ENCODE results near the gene PSG3.
A peak's percentile ranks its signal among the peaks of the same experiment; 100 is the strongest.
"Not testable (repeated sequence)": the region's sequence is repeated elsewhere in the genome, so short reads cannot be mapped to it uniquely, and the experiment has no call there.

Gene PSG3

GRCh38 chr19:42740381-42740780, at the start of gene PSG3:
PSG3 (minus strand) TSS chr19:42740481; CDS start chr19:42740384, 97 bp downstream.
- DNase-seq (ENCODE audit: low read depth in 1 of 2, low spot score in 1 of 2), result not testable (repeated sequence)

GRCh38 chr19:42788766-42789165, 48.5 kb upstream of the PSG3 start:
- not testable (repeated sequence) for DNase-seq (ENCODE audit: low read depth in 1 of 2, low spot score in 1 of 2)

DNA sequence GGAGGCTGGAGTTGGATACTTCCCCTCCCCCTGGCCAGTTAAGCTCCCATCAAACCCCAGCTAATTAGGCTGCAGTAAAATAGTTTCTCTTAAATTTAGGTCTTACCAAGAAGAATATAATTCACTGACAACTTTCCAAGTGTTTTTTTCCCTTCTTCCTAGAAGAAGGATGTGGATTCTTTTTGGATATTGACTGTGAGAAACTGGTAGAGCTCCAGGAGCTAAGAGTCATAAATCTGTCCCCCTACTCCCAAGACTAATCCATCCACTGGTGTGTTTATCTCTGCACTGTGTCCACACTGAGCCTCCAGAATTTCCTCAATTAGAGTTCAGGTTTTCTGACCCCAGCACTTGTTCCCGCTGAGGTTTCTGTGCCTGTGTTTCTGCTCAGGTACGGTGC, 47.5 kb upstream of the PSG3 start:
- not testable (repeated sequence) for DNase-seq (ENCODE audit: low read depth in 1 of 2, low spot score in 1 of 2)

- DNase-seq (ENCODE audit: low read depth in 1 of 2, low spot score in 1 of 2), result peak in 1 of 2 donors; percentile 4
These were observed 36.7 kb upstream of the PSG3 start for GRCh38 chr19:42776750-42777612.

DNA sequence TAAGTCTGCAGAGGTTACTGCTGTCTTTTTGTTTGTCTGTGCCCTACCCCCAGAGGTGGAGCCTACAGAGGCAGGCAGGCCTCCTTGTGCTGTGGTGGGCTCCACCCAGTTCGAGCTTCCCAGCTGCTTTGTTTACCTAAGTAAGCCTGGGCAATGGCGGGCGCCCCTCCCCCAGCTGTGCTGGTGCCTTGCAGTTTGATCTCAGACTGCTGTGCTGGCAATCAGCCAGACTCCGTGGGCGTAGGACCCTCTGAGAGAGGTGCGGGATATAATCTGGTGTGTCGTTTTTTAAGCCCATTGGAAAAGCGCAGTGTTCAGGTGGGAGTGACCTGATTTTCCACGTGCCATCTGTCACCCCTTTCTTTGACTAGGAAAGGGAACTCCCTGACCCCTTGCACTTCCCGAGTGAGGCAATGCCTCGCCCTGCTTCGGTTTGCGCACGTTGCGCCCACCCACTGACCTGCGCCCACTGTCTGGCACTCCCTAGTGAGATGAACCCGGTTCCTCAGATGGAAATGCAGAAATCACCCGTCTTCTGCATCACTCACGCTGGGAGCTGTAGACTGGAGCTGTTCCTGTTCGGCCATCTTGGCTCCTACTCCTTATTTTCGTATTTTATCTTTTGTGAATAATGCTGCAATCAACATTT, 34.4 kb upstream of the PSG3 start:
- DNase-seq (ENCODE audit: low read depth in 1 of 2, low spot score in 1 of 2), result not testable (repeated sequence)

DNA sequence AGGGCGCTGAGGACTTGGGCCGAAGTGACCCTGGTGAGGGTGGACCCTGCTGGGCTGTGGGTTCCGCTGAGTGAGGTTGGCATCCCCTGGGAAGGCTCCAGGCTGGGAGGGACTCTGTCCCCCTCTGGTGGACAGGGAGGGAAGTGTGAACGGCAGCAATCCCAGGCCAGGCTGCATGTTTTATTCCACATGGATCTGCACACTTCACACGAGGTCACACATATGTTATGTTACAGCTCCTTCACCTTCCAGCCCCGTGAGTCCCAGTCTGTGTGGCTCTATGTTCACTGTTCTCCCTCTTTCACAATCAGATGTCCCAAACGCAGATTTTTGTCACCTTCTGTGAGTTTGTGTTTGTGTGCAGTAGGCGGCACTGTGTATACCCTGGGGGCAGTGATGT, 27.0 kb upstream of the PSG3 start:
- DNase-seq (ENCODE audit: low read depth in 1 of 2, low spot score in 1 of 2), result not testable (repeated sequence)

GRCh38 chr19:42766871-42767270, 26.6 kb upstream of the PSG3 start:
- not testable (repeated sequence) for DNase-seq (ENCODE audit: low read depth in 1 of 2, low spot score in 1 of 2)

DNA sequence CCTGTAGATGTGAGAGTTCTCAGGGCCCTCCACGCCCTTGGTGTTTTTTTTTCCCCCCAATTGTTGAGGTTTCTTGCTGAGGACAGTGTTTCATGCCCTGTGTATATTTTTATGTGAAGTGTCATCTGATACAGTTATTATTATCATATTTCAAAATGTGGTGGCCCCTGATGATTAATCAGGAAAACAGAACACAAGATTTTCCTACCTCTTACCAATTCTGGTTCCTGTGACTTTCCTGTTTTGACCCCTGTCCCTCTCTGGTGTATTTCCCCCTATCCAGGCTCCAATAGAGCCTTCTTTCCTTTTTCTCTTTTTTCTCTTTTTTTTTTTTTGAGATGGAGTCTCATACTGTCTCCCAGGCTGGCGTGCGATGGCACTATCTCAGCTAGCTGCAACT, 24.6 kb upstream of the PSG3 start:
- no peak for DNase-seq (ENCODE audit: low read depth in 1 of 2, low spot score in 1 of 2)

GRCh38 chr19:42762789-42763188, 22.5 kb upstream of the PSG3 start:
- DNase-seq (ENCODE audit: low read depth in 1 of 2, low spot score in 1 of 2), result no peak

GRCh38 chr19:42761924-42762295, 21.6 kb upstream of the PSG3 start:
- DNase-seq (ENCODE audit: low read depth in 1 of 2, low spot score in 1 of 2), result not testable (repeated sequence)

DNA sequence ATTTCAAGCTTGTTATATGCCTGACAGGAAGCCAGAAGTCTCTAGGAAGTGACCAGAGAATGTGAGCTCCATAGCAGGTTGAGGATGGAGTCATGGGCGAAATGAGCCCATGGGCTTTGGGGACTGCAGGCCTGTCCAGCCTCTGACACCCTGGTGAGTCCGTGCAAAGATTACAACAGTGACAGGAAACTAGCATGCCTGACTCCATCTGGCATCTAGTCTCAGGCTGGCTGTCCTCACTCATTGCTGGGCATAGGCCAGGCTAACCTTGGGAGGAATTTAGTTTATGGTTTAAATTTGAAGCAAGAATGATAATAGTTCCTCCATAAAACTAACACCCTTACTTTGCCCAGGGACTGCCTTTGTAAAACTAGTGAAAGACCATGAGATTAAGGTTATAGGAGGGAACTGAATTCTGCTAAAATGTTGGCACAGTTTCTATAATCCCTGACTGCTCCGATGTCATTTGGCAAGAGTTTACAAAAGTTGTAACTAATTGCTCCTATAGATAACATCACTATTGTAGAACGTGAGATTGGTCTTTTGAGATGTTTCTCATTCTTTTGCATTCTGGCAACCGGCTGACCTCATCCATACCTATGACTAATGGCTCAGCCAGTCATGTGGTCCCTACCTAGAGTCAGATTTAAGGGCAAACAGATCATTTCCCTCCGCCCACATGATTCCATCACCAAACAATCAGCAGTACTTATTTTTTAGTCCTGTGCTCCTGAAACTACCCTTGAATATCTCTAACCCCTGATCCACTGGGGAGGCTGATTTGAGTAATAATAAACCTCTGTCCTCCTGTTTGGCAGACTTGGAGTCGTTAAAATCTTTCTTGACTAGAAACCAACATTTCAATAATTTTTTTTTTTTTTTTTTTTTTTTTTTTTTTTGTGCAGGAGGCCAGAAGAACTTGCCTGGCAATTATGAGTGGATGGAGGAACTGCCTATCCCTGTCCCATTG, 21.0 kb upstream of the PSG3 start:
- not testable (repeated sequence) for DNase-seq (ENCODE audit: low read depth in 1 of 2, low spot score in 1 of 2)

- DNase-seq (ENCODE audit: low read depth in 1 of 2, low spot score in 1 of 2), result not testable (repeated sequence)
These were observed 18.4 kb upstream of the PSG3 start for GRCh38 chr19:42758667-42759066.

GRCh38 chr19:42752246-42752645, 12.0 kb upstream of the PSG3 start:
- DNase-seq (ENCODE audit: low read depth in 1 of 2, low spot score in 1 of 2), result not testable (repeated sequence)

- DNase-seq (ENCODE audit: low read depth in 1 of 2, low spot score in 1 of 2), result not testable (repeated sequence)
These were observed 1.7 kb upstream of the PSG3 start for GRCh38 chr19:42741726-42742607.

- not testable (repeated sequence) for DNase-seq (ENCODE audit: low read depth in 1 of 2, low spot score in 1 of 2)
These were observed 2.7 kb downstream of the PSG3 start for GRCh38 chr19:42737581-42738011.

DNA sequence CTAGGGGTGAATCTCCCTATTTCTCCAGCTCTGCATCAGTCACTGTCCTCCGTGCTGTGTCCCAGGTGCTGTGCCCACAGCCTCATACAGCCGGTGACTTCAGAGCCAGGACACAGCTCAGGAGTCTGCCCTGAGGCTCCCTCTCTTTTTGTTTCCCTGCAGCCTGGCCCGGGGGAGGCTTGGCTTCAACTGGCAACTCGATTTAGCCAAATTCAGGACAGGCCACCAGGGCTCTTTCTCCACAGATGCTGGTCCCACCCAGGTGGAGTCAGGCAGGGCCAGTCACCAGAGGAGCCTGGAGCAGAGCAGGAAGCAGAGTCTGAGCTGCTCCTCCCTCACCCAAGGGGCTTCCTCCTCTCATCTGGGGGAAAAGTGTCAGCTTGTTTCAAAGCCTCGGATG, 11.9 kb downstream of the PSG3 start:
- not testable (repeated sequence) for DNase-seq (ENCODE audit: low read depth in 1 of 2, low spot score in 1 of 2)

DNA sequence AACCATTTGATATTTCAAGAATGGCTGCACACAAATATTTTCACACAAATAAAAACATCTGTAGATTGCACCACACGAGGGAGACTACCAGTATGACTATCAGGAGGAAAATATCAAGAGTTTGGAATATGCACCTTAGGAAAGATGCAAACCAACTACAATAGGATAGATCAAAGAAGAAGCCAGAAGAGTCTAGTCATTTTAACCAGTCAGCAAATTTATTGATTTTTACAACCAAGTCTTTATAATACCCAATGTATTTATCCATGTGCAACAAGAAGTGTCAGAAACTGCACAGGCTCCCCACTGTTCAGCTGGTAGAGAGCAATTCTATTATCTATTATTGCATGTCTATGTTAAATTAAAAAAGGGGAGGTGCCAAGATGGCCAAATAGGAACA, 26.3 kb downstream of the PSG3 start:
- DNase-seq (ENCODE audit: low read depth in 1 of 2, low spot score in 1 of 2), result not testable (repeated sequence)

DNA sequence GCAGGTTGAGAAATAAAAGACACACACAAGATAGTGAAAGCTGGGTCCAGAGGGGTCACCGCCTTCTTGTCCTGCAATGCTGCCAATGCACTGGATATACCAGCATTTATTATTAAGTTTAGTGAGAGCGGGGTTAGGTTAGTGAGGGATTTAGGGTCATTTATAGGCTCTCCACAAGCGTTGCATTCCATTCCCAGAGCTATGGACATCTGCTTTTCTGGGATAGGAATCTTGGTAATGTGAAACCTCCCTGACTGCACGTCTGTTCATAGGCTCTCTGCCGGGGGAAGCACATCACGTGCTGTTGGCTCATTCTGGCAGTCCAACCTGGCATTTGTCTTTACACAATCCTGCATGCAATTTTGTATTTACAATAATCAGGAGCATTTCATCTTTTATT, 27.5 kb downstream of the PSG3 start:
- not testable (repeated sequence) for DNase-seq (ENCODE audit: low read depth in 1 of 2, low spot score in 1 of 2)

DNA sequence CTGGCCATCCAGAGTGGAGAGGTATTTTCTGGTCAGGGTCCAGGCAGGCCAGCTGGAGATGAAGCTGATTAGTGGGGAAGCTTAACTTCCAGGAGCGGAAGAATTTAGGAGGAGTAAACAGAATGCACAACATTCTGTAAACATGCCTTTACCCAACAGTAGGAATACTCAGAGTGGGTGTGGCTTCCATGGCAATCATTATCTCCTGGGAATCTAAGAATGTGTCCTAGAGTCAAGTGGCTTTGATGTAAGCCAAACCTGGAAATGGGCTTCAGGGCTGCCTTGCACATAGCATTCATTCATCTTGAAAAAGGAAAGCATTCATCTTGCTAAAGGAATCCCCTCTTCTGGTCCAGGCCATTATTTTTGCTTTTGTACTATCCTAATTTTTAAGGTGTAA, 29.3 kb downstream of the PSG3 start:
- DNase-seq (ENCODE audit: low read depth in 1 of 2, low spot score in 1 of 2), result not testable (repeated sequence)

- DNase-seq (ENCODE audit: low read depth in 1 of 2, low spot score in 1 of 2), result no peak
These were observed 42.4 kb downstream of the PSG3 start for GRCh38 chr19:42697884-42698283.
